ENCODE measurements around the gene RHOJ.
"Not testable (repeated sequence)": the region's sequence is repeated elsewhere in the genome, so short reads cannot be mapped to it uniquely, and the experiment has no call there.

RHOJ gene

DNA sequence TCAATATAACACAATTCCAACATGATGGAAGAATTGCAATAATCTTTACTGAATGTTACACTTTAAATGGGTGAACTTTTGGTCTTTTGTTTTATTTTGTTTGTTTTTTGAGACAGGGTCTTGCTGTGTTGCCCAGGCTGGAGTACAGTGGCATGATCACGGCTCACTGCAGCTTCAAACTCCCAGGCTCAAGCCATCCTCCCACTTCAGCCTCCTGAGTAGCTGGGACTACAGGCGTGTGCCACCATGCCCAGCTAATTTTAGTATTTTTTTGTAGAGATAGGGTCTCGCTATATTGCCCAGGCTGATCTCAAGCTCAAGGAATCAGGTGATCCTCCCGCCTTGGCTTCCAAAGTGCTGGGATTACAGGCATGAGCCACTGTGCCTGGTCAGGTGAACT, 75.7 kb downstream of the RHOJ start:
- H3K9me3 ChIP-seq (ENCODE audit: control insufficient read depth, low read length); H3K36me3 ChIP-seq (ENCODE audit: control insufficient read depth, insufficient read depth, low read length); H3K27ac ChIP-seq (ENCODE audit: low read depth, low read length, severe bottlenecking); H3K4me3 ChIP-seq (ENCODE audit: extremely low read depth, insufficient read depth, low read length, poor library complexity, severe bottlenecking); H3K4me1 ChIP-seq (ENCODE audit: control insufficient read depth, insufficient read depth, low read length, poor library complexity, severe bottlenecking): not testable (repeated sequence)
- WGBS, 2 experiments (ENCODE audit: insufficient coverage in 2 of 2), result 95 to 98% methylated on average over 2 to 4 of the region's 4 CpGs

- H3K4me1 ChIP-seq (ENCODE audit: control insufficient read depth, insufficient read depth, low read length, poor library complexity, severe bottlenecking), result no peaks in the 10 kb centered on the region
- H3K4me3 ChIP-seq (ENCODE audit: extremely low read depth, insufficient read depth, low read length, poor library complexity, severe bottlenecking), result no peak overlapping the region
- no peaks in the 10 kb centered on the region for H3K9me3 ChIP-seq (ENCODE audit: control insufficient read depth, low read length)
- peak overlapping the region; percentile 68 for H3K27ac ChIP-seq (ENCODE audit: low read depth, low read length, severe bottlenecking)
- WGBS, 2 experiments (ENCODE audit: insufficient coverage in 2 of 2), result 92 to 97% methylated on average over 6 of the region's 8 CpGs
- H3K36me3 ChIP-seq (ENCODE audit: control insufficient read depth, insufficient read depth, low read length), result peaks cover 18% of the 10 kb centered on the region
Observed at GRCh38 chr14:63282997-63283883, 79.0 kb downstream of the RHOJ start.

- peaks cover 20% of the 10 kb centered on the region for H3K36me3 ChIP-seq (ENCODE audit: control insufficient read depth, insufficient read depth, low read length)
- H3K4me3 ChIP-seq (ENCODE audit: extremely low read depth, insufficient read depth, low read length, poor library complexity, severe bottlenecking), result no peak overlapping the region
- WGBS, 2 experiments (ENCODE audit: insufficient coverage in 2 of 2), result 81 to 92% methylated on average over 4 to 5 of the region's 7 CpGs
- peak overlapping the region; percentile 68 for H3K27ac ChIP-seq (ENCODE audit: low read depth, low read length, severe bottlenecking)
- H3K9me3 ChIP-seq (ENCODE audit: control insufficient read depth, low read length), result no peaks in the 10 kb centered on the region
- no peaks in the 10 kb centered on the region for H3K4me1 ChIP-seq (ENCODE audit: control insufficient read depth, insufficient read depth, low read length, poor library complexity, severe bottlenecking)
Observed at GRCh38 chr14:63283884-63284248, 79.6 kb downstream of the RHOJ start.

- no peak overlapping the region for H3K27ac ChIP-seq (ENCODE audit: low read depth, low read length, severe bottlenecking)
- 70 to 75% methylated on average over 1 to 2 of the region's 2 CpGs for WGBS, 2 experiments (ENCODE audit: insufficient coverage in 2 of 2)
- H3K9me3 ChIP-seq (ENCODE audit: control insufficient read depth, low read length), result no peaks in the 10 kb centered on the region
- no peaks in the 10 kb centered on the region for H3K4me1 ChIP-seq (ENCODE audit: control insufficient read depth, insufficient read depth, low read length, poor library complexity, severe bottlenecking)
- no peak overlapping the region for H3K4me3 ChIP-seq (ENCODE audit: extremely low read depth, insufficient read depth, low read length, poor library complexity, severe bottlenecking)
- H3K36me3 ChIP-seq (ENCODE audit: control insufficient read depth, insufficient read depth, low read length), result peaks cover 27% of the 10 kb centered on the region
Observed at GRCh38 chr14:63286071-63286470, 81.8 kb downstream of the RHOJ start.

DNA sequence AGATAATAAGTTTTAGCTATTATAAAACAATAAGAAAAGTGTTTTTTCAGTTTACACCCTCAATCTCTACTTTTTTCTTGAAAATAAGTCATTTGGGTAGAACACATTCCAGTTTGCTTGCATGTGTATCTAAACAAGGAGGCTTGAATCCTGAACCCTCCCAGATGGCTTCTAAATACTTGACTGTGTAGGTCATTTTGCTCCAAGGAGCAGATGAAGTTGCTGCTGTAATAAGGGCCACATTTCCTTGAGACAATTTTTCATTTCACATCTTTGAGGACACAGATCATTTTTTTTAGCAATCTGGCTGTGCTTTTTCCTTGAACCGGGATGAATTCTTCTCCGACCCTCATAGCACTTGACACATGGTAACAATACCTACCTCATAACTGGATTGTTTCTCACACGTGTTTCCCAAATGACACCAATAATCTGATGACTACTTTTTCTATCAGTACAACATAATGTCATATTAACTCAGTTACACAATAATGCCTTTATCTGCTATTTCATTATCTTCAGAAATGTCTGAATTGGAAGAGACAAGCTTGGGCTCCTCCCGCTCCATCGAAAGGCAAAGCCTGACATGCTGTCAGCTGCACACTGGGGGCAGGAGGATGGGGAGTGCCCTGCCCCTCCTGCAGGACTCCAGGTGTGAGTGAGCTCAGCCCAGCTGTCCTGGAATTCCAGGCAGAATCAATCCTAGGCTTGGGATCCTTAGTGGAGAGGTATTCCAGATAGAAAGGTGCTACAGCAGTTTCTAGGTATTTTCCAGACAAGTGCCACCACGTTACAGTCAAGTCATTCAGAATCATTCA, 83.6 kb downstream of the RHOJ start:
- H3K36me3 ChIP-seq (ENCODE audit: control insufficient read depth, insufficient read depth, low read length), result peaks cover 35% of the 10 kb centered on the region
- no peaks in the 10 kb centered on the region for H3K4me1 ChIP-seq (ENCODE audit: control insufficient read depth, insufficient read depth, low read length, poor library complexity, severe bottlenecking)
- WGBS, 2 experiments (ENCODE audit: insufficient coverage in 2 of 2), result 86 to 96% methylated on average over 6 of the region's 6 CpGs
- no peaks in the 10 kb centered on the region for H3K9me3 ChIP-seq (ENCODE audit: control insufficient read depth, low read length)
- H3K4me3 ChIP-seq (ENCODE audit: extremely low read depth, insufficient read depth, low read length, poor library complexity, severe bottlenecking), result no peak overlapping the region
- no peak overlapping the region for H3K27ac ChIP-seq (ENCODE audit: low read depth, low read length, severe bottlenecking)

- Histone ChIP-seq H3K4me3 (ENCODE audit: extremely low read depth, insufficient read depth, low read length, poor library complexity, severe bottlenecking) (no peak overlapping the region), H3K36me3 (ENCODE audit: control insufficient read depth, insufficient read depth, low read length) (peaks cover 44% of the 10 kb centered on the region), H3K9me3 (ENCODE audit: control insufficient read depth, low read length) (no peaks in the 10 kb centered on the region), H3K27ac (ENCODE audit: low read depth, low read length, severe bottlenecking) (no peak overlapping the region), H3K4me1 (ENCODE audit: control insufficient read depth, insufficient read depth, low read length, poor library complexity, severe bottlenecking) (no peaks in the 10 kb centered on the region)
- no CpG with 5 or more reads among the region's 1 CpG for WGBS, 2 experiments (ENCODE audit: insufficient coverage in 2 of 2)
Observed at GRCh38 chr14:63288853-63289252, 84.6 kb downstream of the RHOJ start.

GRCh38 chr14:63290741-63291430, 86.6 kb downstream of the RHOJ start:
- 89% methylated on average over 10 to 11 of the region's 12 CpGs for WGBS, 2 experiments (ENCODE audit: insufficient coverage in 2 of 2)
- no peaks in the 10 kb centered on the region for H3K4me1 ChIP-seq (ENCODE audit: control insufficient read depth, insufficient read depth, low read length, poor library complexity, severe bottlenecking)
- peak overlapping the region; percentile 32 for H3K27ac ChIP-seq (ENCODE audit: low read depth, low read length, severe bottlenecking)
- no peak overlapping the region for H3K4me3 ChIP-seq (ENCODE audit: extremely low read depth, insufficient read depth, low read length, poor library complexity, severe bottlenecking)
- H3K9me3 ChIP-seq (ENCODE audit: control insufficient read depth, low read length), result peaks cover 4% of the 10 kb centered on the region
- H3K36me3 ChIP-seq (ENCODE audit: control insufficient read depth, insufficient read depth, low read length), result peaks cover 40% of the 10 kb centered on the region

DNA sequence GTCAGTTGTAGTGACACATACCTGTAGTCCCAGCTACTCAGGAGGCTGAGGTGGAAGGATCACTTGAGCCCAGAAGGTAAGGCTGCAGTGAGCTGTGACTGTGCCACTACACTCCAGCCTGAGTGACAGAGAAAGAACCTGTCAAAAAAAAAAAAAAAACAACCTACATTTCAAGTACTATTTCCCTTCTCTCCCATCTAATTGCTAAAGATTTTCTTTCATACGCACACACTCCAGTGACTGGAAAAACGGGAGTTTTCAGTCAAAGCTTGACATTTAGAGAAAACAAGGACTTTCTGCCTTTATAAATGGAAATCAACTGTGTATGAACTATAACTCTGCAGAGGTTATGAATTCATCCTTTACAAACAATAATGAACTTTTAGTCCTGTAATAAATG, 88.6 kb downstream of the RHOJ start:
- H3K36me3 ChIP-seq (ENCODE audit: control insufficient read depth, insufficient read depth, low read length), result peaks cover 34% of the 10 kb centered on the region
- H3K9me3 ChIP-seq (ENCODE audit: control insufficient read depth, low read length), result peaks cover 4% of the 10 kb centered on the region
- no peaks in the 10 kb centered on the region for H3K4me1 ChIP-seq (ENCODE audit: control insufficient read depth, insufficient read depth, low read length, poor library complexity, severe bottlenecking)
- H3K27ac ChIP-seq (ENCODE audit: low read depth, low read length, severe bottlenecking), result no peak overlapping the region
- H3K4me3 ChIP-seq (ENCODE audit: extremely low read depth, insufficient read depth, low read length, poor library complexity, severe bottlenecking), result no peak overlapping the region
- no CpG with 5 or more reads among the region's 2 CpGs for WGBS, 2 experiments (ENCODE audit: insufficient coverage in 2 of 2)

DNA sequence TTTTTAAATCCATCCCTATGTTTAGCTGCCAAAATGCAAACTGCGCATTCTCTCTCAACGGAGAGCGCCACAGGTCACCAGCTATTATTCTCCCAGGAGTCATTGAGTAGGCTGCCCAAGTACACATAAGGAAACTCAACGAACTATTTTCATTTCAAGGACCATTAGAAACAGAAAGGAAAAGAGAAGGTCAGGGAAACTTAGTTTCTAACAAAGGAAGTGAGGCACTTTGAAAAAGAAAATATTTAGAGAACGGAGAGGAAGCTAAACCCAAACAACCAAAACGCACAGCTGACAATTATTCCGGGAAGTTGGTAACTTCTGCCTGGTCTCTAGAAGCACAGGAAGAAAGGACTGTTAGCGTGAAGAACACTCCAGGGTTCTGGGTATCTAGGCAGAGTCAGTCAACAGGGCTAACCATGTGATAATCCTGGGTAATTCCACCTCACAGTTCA, 91.0 kb downstream of the RHOJ start:
- H3K9me3 ChIP-seq (ENCODE audit: control insufficient read depth, low read length), result peaks cover 4% of the 10 kb centered on the region
- 94 to 100% methylated on average over 6 to 7 of the region's 8 CpGs for WGBS, 2 experiments (ENCODE audit: insufficient coverage in 2 of 2)
- H3K36me3 ChIP-seq (ENCODE audit: control insufficient read depth, insufficient read depth, low read length), result peaks cover 22% of the 10 kb centered on the region
- H3K27ac ChIP-seq (ENCODE audit: low read depth, low read length, severe bottlenecking), result no peak overlapping the region
- H3K4me1 ChIP-seq (ENCODE audit: control insufficient read depth, insufficient read depth, low read length, poor library complexity, severe bottlenecking), result no peaks in the 10 kb centered on the region
- no peak overlapping the region for H3K4me3 ChIP-seq (ENCODE audit: extremely low read depth, insufficient read depth, low read length, poor library complexity, severe bottlenecking)

DNA sequence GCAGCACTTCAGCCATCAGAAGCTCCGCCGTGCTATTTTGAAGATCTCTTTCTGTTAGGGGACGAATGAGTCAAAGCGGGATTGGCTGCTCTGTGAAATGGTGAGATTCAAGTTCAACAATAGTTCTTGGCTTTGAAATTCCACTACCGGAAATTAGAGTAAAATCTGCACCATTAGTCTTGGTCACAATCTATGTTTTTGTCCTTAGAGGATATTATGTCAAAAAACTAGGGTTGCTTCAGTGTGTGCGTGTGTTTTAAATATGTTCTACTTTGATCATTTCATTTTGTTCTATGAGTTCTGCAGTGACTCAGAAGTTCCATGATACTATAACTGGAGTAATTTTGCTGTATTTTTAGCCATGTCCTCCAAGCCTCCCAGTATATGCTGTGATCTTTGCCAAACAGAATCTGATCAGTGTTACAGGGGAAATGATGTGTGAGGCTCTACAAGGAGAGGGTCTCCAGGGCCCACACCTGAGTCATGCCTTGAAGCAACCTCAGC, 91.9 kb downstream of the RHOJ start:
- H3K4me3 ChIP-seq (ENCODE audit: extremely low read depth, insufficient read depth, low read length, poor library complexity, severe bottlenecking), result no peak overlapping the region
- H3K9me3 ChIP-seq (ENCODE audit: control insufficient read depth, low read length), result peaks cover 4% of the 10 kb centered on the region
- H3K36me3 ChIP-seq (ENCODE audit: control insufficient read depth, insufficient read depth, low read length), result peaks cover 22% of the 10 kb centered on the region
- H3K4me1 ChIP-seq (ENCODE audit: control insufficient read depth, insufficient read depth, low read length, poor library complexity, severe bottlenecking), result no peaks in the 10 kb centered on the region
- H3K27ac ChIP-seq (ENCODE audit: low read depth, low read length, severe bottlenecking), result no peak overlapping the region
- WGBS, 2 experiments (ENCODE audit: insufficient coverage in 2 of 2), result 86 to 100% methylated on average over 5 of the region's 6 CpGs
